Measurements from ENCODE around the gene P2RY8.

P2RY8 gene

DNA sequence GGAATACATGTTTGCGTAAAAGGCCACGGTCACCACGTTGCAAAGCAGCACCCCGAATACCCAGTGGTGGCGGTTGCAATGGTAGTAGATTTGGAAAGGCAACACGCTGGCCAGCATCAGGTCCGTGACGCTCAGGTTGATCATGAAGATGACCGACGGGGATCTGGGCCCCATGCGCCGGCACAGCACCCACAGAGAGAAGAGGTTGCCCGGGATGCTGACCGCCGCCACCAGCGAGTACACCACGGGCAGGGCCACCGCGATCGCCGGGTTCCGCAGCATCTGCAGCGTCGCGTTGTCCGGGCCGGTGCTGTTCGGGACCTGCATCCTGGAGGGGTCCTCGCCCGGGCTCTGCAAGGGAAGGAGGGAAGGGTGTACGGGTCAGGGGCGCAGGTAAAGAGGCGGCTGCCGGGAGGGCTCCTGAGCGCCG, 70.7 kb downstream of the P2RY8 start:
- no peak overlapping the region for H3K27ac ChIP-seq
- no peak for DNase-seq (ENCODE audit: low spot score)
- POLR2A ChIA-PET (ENCODE audit: low non-redundant PET), result no interaction called here
- TF ChIP-seq, protein P1, sequence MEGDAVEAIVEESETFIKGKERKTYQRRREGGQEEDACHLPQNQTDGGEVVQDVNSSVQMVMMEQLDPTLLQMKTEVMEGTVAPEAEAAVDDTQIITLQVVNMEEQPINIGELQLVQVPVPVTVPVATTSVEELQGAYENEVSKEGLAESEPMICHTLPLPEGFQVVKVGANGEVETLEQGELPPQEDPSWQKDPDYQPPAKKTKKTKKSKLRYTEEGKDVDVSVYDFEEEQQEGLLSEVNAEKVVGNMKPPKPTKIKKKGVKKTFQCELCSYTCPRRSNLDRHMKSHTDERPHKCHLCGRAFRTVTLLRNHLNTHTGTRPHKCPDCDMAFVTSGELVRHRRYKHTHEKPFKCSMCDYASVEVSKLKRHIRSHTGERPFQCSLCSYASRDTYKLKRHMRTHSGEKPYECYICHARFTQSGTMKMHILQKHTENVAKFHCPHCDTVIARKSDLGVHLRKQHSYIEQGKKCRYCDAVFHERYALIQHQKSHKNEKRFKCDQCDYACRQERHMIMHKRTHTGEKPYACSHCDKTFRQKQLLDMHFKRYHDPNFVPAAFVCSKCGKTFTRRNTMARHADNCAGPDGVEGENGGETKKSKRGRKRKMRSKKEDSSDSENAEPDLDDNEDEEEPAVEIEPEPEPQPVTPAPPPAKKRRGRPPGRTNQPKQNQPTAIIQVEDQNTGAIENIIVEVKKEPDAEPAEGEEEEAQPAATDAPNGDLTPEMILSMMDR (conservative IDR thresholded peaks at IDR 0.05; ENCODE audit: low read depth), result no peak
- CTCF ChIA-PET, result no interaction called here

DNA sequence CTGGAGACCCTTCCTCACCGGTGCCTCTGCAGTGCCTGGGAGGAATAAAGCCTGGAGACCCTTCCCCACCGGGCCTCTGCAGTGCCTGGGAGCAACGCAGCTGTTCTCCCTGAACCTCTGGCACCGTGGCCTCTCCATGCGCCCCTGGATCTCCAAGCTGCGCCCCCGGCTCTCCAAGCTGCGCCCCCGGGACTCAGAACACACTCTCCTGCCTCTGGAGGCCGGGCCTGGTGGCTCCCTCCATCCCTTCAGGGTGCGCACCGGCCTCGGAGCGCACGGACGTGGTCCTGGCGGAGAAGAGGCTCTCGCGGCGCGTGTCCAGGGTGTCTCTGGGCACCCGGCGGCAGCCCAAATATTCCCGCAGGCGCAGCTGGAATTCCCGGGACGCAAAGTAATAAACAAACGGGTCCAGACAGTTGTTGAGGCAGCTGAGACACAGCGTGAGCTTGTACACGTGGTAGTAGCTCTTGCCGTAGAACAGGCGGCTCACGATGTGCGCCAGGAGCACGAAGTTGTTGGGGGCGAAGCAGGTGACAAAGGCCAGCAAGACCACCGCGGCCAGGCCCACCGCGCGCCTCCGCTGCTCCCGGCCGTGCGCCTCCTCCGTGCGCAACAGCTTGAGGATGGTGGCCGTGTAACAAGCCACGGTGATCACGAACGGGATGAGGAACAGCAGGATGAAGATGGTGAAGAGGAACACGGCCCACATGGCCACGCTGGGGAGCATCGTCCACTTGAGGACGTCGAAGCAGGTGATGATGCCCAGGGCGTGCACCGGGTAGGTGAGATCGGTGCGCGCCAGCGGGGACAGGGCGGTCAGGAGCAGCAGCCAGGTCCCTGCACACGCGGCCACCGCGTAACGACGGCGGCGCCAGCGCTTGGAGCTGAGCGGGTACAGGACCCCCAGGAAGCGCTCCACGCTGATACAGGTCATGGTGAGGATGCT, 71.4 kb downstream of the P2RY8 start:
- ChIA-PET POLR2A (ENCODE audit: low non-redundant PET) (no interaction called here), CTCF (no interaction called here)
- no peak for DNase-seq (ENCODE audit: low spot score)
- no peak overlapping the region for H3K27ac ChIP-seq
- TF ChIP-seq, protein P1 (conservative IDR thresholded peaks at IDR 0.05; ENCODE audit: low read depth), result no peak

DNA sequence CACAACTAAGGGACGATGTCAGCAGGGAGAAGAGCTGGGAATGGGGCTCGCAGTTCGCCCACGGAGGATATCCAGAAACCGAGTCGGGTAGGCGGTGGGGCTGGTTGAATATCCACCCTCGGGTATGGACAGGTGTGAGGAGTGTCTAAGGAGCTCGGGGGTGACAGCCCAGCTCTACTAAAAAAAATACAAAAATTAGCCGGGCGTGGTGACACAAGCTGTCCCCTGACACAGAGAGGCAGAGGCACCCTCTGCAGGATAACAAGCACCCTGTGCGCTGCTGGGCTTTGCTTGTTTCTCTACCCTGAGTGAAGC, 72.1 kb downstream of the P2RY8 start:
- POLR2A ChIA-PET (ENCODE audit: low non-redundant PET), result no interaction called here
- H3K27ac ChIP-seq, result no peak overlapping the region
- CTCF ChIA-PET, result no interaction called here
- no peak for DNase-seq (ENCODE audit: low spot score)
- TF ChIP-seq, protein P1 (conservative IDR thresholded peaks at IDR 0.05; ENCODE audit: low read depth), result no peak

DNA sequence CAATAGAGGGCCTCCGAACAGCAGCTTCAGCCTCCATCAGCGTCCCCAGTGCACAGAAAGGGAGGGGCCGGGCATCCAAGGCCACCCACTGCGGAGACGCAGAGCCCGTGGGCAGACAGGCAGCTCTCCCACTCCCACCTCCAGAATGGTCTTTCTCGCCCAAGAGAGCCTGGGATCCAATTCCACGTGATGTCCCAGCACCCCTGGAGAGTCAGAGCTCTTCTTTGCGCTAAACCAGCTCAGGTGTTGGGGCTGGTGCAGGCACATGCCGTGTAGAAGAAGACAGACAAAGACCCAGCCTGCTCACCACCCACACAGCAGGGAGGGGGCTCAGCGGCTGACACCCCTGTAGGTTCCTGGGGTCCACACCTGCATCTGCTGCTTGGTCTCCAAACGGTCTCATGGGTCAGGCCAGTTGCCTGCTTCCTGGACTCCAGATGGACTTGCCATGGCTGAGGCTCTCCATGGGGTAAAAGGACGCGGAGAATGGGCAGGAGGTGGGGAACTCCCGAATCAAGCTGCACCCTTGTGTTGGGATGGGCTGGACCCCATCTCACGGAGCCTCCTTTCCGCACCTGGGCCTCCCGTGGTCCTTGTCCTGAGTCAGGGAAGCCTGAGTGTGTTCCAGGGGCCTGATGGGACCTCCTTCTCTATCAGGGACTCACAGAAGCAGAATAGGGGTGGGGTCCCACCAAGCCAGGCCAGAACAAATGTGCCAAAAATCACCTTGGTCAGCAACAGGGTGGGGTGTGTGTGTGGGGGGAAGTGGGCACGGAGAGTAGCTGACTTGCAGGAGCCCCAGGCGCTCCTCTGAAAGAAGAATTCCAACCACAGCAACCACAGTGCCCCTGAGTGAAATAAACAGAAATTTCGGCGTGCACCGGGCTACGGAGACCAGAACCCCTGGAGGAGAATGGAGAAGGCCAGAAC, 72.7 kb downstream of the P2RY8 start:
- DNase-seq (ENCODE audit: low spot score), result no peak
- TF ChIP-seq, protein P1 (conservative IDR thresholded peaks at IDR 0.05; ENCODE audit: low read depth), result no peak
- POLR2A ChIA-PET (ENCODE audit: low non-redundant PET), result no interaction called here
- CTCF ChIA-PET, result no interaction called here
- H3K27ac ChIP-seq, result no peak overlapping the region

DNA sequence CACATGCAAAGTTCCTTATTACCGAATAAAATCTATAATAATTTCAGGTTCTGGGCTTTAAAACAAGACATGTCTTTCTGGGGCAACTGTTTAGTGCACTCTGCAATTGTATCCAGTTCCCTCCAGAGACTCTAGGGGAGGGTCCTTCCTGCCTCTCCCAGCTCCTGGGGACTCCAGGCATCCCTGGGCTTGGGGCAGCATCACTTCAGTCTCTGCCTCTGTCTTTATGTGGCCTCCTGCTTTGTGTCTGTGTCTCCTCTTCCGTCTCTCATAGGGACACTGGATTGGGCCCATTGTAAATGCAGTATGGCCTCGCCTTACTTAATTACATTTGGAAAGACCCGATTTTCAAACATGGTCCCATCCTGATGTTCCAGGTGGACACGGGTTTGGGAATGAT, 73.4 kb downstream of the P2RY8 start:
- H3K27ac ChIP-seq, result no peak overlapping the region
- CTCF ChIA-PET, result no interaction called here
- TF ChIP-seq, protein P1 (conservative IDR thresholded peaks at IDR 0.05; ENCODE audit: low read depth), result no peak
- DNase-seq (ENCODE audit: low spot score), result no peak
- POLR2A ChIA-PET (ENCODE audit: low non-redundant PET), result no interaction called here

DNA sequence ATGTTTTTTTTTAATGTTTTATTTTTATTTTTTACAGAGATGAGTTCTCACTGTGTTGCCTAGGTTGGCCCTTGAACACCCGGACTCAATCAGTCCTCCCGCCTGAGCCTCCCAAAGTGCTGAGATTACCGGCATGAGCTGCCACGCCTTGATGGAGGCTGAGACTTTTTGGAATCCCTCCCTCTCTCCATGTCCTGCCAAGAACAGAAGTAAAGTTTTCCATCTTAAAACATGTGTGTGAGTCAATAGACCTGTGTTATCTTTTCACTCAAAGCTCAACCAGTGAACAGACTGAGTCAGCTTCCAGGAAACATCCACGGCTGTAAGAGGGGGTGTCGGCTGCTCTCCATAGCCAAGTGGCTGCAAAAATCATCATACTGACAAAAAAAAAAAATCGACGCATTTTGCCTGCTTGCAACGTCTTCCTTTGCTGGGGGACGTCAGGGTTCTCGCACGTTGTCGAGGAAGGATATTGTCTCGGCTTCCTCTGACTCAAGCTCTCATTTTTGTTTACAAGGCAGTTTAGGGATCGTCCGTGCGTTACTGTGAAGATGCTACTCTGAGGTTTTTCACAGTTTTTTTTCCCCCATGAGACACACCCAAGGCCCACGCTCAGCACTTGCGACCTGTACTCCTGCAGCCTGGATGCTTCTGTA, 74.3 kb downstream of the P2RY8 start:
- ChIA-PET POLR2A (ENCODE audit: low non-redundant PET) (no interaction called here), CTCF (no interaction called here)
- no peak overlapping the region for H3K27ac ChIP-seq
- DNase-seq (ENCODE audit: low spot score), result no peak
- TF ChIP-seq, protein P1 (conservative IDR thresholded peaks at IDR 0.05; ENCODE audit: low read depth), result no peak

All from RWPE1 (cell line).